Measurements from ENCODE around the gene MED16.
"Not testable (repeated sequence)": the region's sequence is repeated elsewhere in the genome, so short reads cannot be mapped to it uniquely, and the experiment has no call there.

MED16 gene

DNA sequence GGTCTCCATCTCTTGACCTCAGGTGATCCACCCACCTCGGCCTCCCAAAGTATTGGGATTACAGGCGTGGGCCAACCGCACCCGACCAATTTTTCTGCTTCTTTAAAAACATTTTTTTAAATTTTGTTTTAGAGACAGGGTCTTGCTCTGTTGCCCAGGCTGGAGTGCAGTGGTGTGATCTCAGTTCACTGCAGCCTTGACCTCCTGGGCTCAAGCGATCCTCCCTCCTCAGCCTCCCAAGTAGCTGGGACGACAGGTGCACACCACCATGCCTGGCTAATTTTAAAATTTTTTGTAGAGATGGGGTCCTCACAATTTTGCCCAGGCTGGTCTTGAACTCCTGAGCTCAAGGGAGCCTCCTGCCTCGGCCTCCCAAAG is 50.2 kb downstream of the MED16 start:
- H3K23ac ChIP-seq (ENCODE audit: low read length in 2 of 2); H4K91ac ChIP-seq (ENCODE audit: low read length); H3K79me1 ChIP-seq (replicated peaks; ENCODE audit: low read length, poor library complexity, severe bottlenecking); H3K4ac ChIP-seq (ENCODE audit: low read depth in 1 of 2, low read length in 2 of 2); H4K8ac ChIP-seq (ENCODE audit: low read length); H3K27ac ChIP-seq (ENCODE audit: low read length, poor library complexity, severe bottlenecking); H3K14ac ChIP-seq (ENCODE audit: low read length in 2 of 2); H3K4me3 ChIP-seq (ENCODE audit: insufficient read depth in 1 of 2, low read depth in 1 of 2, low read length in 2 of 2); H2BK15ac ChIP-seq (ENCODE audit: low read depth, poor library complexity, severe bottlenecking); H2BK5ac ChIP-seq (ENCODE audit: low read depth, low read length, poor library complexity, severe bottlenecking); H2BK120ac ChIP-seq (ENCODE audit: low read depth, low read length); H3K36me3 ChIP-seq (ENCODE audit: control insufficient read depth in 1 of 2, insufficient read depth in 2 of 2, low read depth in 1 of 2, low read length in 2 of 2); H3K4me2 ChIP-seq (ENCODE audit: low read length, poor library complexity, severe bottlenecking); H3K9me3 ChIP-seq (ENCODE audit: control insufficient read depth, low read length); H2AFZ ChIP-seq (ENCODE audit: low read depth, low read length); H3K18ac ChIP-seq (ENCODE audit: low read depth in 1 of 2, low read length in 2 of 2); DNase-seq; H3K9ac ChIP-seq (ENCODE audit: low read length); H2BK12ac ChIP-seq (ENCODE audit: low read length in 2 of 2); H2AK5ac ChIP-seq (ENCODE audit: low read length, severe bottlenecking): not testable (repeated sequence)
- Histone ChIP-seq H3K27me3 (ENCODE audit: control insufficient read depth in 1 of 2, insufficient read depth in 1 of 2, low read length in 2 of 2) (peaks cover 29 to 68% of the 10 kb centered on the region in 2 experiments), H3K4me1 (ENCODE audit: control insufficient read depth, insufficient read depth, low read depth, low read length) (peaks cover 15% of the 10 kb centered on the region)
- WGBS: 85% methylated on average over 4 of the region's 7 CpGs

- Histone ChIP-seq H3K4me2 (ENCODE audit: low read length, poor library complexity, severe bottlenecking) (no peak within 1 kb of the TSS), H3K9ac (ENCODE audit: low read length) (no peak within 1 kb of the TSS), H2AFZ (ENCODE audit: low read depth, low read length) (no peak within 1 kb of the TSS), H3K4me1 (ENCODE audit: control insufficient read depth, insufficient read depth, low read depth, low read length) (peaks cover 12% of the 10 kb centered on the region), H3K79me1 (replicated peaks; ENCODE audit: low read length, poor library complexity, severe bottlenecking) (no peaks in the 10 kb centered on the region), H3K36me3 (ENCODE audit: control insufficient read depth in 1 of 2, insufficient read depth in 2 of 2, low read depth in 1 of 2, low read length in 2 of 2) (peaks cover 0 to 6% of the 10 kb centered on the region in 2 experiments), H3K14ac (ENCODE audit: low read length in 2 of 2) (no peak within 1 kb of the TSS), H3K23ac (ENCODE audit: low read length in 2 of 2) (no peak within 1 kb of the TSS), H2AK5ac (ENCODE audit: low read length, severe bottlenecking) (no peak within 1 kb of the TSS), H4K91ac (ENCODE audit: low read length) (no peak within 1 kb of the TSS), H2BK120ac (ENCODE audit: low read depth, low read length) (no peak within 1 kb of the TSS), H2BK15ac (ENCODE audit: low read depth, poor library complexity, severe bottlenecking) (no peak within 1 kb of the TSS), H3K27ac (ENCODE audit: low read length, poor library complexity, severe bottlenecking) (no peak within 1 kb of the TSS), H3K18ac (ENCODE audit: low read depth in 1 of 2, low read length in 2 of 2) (no peak within 1 kb of the TSS), H3K27me3 (ENCODE audit: control insufficient read depth in 1 of 2, insufficient read depth in 1 of 2, low read length in 2 of 2) (peaks cover 21 to 64% of the 10 kb centered on the region in 2 experiments), H3K4me3 (ENCODE audit: insufficient read depth in 1 of 2, low read depth in 1 of 2, low read length in 2 of 2) (no peak within 1 kb of the TSS), H2BK5ac (ENCODE audit: low read depth, low read length, poor library complexity, severe bottlenecking) (no peak within 1 kb of the TSS), H3K4ac (ENCODE audit: low read depth in 1 of 2, low read length in 2 of 2) (no peak within 1 kb of the TSS), H4K8ac (ENCODE audit: low read length) (no peak within 1 kb of the TSS), H3K9me3 (ENCODE audit: control insufficient read depth, low read length) (no peaks in the 10 kb centered on the region), H2BK12ac (ENCODE audit: low read length in 2 of 2) (no peak within 1 kb of the TSS)
- WGBS: 83% methylated on average over 24 of the region's 24 CpGs
- no peak for DNase-seq
These were observed 52.3 kb downstream of the MED16 start, which contains the start of gene PRTN3 for GRCh38 chr19:840519-841206. Gene PRTN3 (plus strand): TSS chr19:840999. CDS start chr19:841009, 10 bp downstream.

- 87% methylated on average over 28 of the region's 36 CpGs for WGBS
- no peak overlapping the region for H3K23ac ChIP-seq (ENCODE audit: low read length in 2 of 2)
- H4K8ac ChIP-seq (ENCODE audit: low read length): no peak overlapping the region
- DNase-seq: no peak
- H2AFZ ChIP-seq (ENCODE audit: low read depth, low read length): no peak overlapping the region
- H3K4ac ChIP-seq (ENCODE audit: low read depth in 1 of 2, low read length in 2 of 2): no peak overlapping the region
- H3K9me3 ChIP-seq (ENCODE audit: control insufficient read depth, low read length): no peaks in the 10 kb centered on the region
- H3K4me2 ChIP-seq (ENCODE audit: low read length, poor library complexity, severe bottlenecking): no peak overlapping the region
- H2BK120ac ChIP-seq (ENCODE audit: low read depth, low read length): no peak overlapping the region
- H3K79me1 ChIP-seq (replicated peaks; ENCODE audit: low read length, poor library complexity, severe bottlenecking): no peaks in the 10 kb centered on the region
- H3K9ac ChIP-seq (ENCODE audit: low read length): no peak overlapping the region
- peaks cover 0 to 40% of the 10 kb centered on the region in 2 experiments for H3K27me3 ChIP-seq (ENCODE audit: control insufficient read depth in 1 of 2, insufficient read depth in 1 of 2, low read length in 2 of 2)
- H3K36me3 ChIP-seq (ENCODE audit: control insufficient read depth in 1 of 2, insufficient read depth in 2 of 2, low read depth in 1 of 2, low read length in 2 of 2): no peaks in the 10 kb centered on the region
- H3K27ac ChIP-seq (ENCODE audit: low read length, poor library complexity, severe bottlenecking): no peak overlapping the region
- no peak overlapping the region for H4K91ac ChIP-seq (ENCODE audit: low read length)
- peaks cover 4% of the 10 kb centered on the region for H3K4me1 ChIP-seq (ENCODE audit: control insufficient read depth, insufficient read depth, low read depth, low read length)
- H3K18ac ChIP-seq (ENCODE audit: low read depth in 1 of 2, low read length in 2 of 2): no peak overlapping the region
- H2BK5ac ChIP-seq (ENCODE audit: low read depth, low read length, poor library complexity, severe bottlenecking): peak overlapping the region; percentile 25
- H2BK12ac ChIP-seq (ENCODE audit: low read length in 2 of 2): no peak overlapping the region
- H2AK5ac ChIP-seq (ENCODE audit: low read length, severe bottlenecking): no peak overlapping the region
- no peak overlapping the region for H2BK15ac ChIP-seq (ENCODE audit: low read depth, poor library complexity, severe bottlenecking)
- H3K14ac ChIP-seq (ENCODE audit: low read length in 2 of 2): no peak overlapping the region
- H3K4me3 ChIP-seq (ENCODE audit: insufficient read depth in 1 of 2, low read depth in 1 of 2, low read length in 2 of 2): no peak overlapping the region
These were observed 57.7 kb downstream of the MED16 start for GRCh38 chr19:835210-835810.

- no peak overlapping the region for H4K8ac ChIP-seq (ENCODE audit: low read length)
- H3K79me1 ChIP-seq (replicated peaks; ENCODE audit: low read length, poor library complexity, severe bottlenecking): no peaks in the 10 kb centered on the region
- no peak overlapping the region for H3K9ac ChIP-seq (ENCODE audit: low read length)
- H4K91ac ChIP-seq (ENCODE audit: low read length): no peak overlapping the region
- no peak overlapping the region for H3K4me3 ChIP-seq (ENCODE audit: insufficient read depth in 1 of 2, low read depth in 1 of 2, low read length in 2 of 2)
- peaks cover 0 to 39% of the 10 kb centered on the region in 2 experiments for H3K27me3 ChIP-seq (ENCODE audit: control insufficient read depth in 1 of 2, insufficient read depth in 1 of 2, low read length in 2 of 2)
- no peak overlapping the region for H2AFZ ChIP-seq (ENCODE audit: low read depth, low read length)
- H3K18ac ChIP-seq (ENCODE audit: low read depth in 1 of 2, low read length in 2 of 2): no peak overlapping the region
- no peak overlapping the region for H2BK15ac ChIP-seq (ENCODE audit: low read depth, poor library complexity, severe bottlenecking)
- H2AK5ac ChIP-seq (ENCODE audit: low read length, severe bottlenecking): no peak overlapping the region
- no peak overlapping the region for H2BK12ac ChIP-seq (ENCODE audit: low read length in 2 of 2)
- H3K14ac ChIP-seq (ENCODE audit: low read length in 2 of 2): no peak overlapping the region
- H3K4me1 ChIP-seq (ENCODE audit: control insufficient read depth, insufficient read depth, low read depth, low read length): peaks cover 5% of the 10 kb centered on the region
- WGBS: 86% methylated on average over 23 of the region's 24 CpGs
- H3K4me2 ChIP-seq (ENCODE audit: low read length, poor library complexity, severe bottlenecking): no peak overlapping the region
- no peak overlapping the region for H3K23ac ChIP-seq (ENCODE audit: low read length in 2 of 2)
- H3K27ac ChIP-seq (ENCODE audit: low read length, poor library complexity, severe bottlenecking): no peak overlapping the region
- H2BK5ac ChIP-seq (ENCODE audit: low read depth, low read length, poor library complexity, severe bottlenecking): no peak overlapping the region
- H3K36me3 ChIP-seq (ENCODE audit: control insufficient read depth in 1 of 2, insufficient read depth in 2 of 2, low read depth in 1 of 2, low read length in 2 of 2): no peaks in the 10 kb centered on the region
- no peak overlapping the region for H3K4ac ChIP-seq (ENCODE audit: low read depth in 1 of 2, low read length in 2 of 2)
- no peak overlapping the region for H2BK120ac ChIP-seq (ENCODE audit: low read depth, low read length)
- DNase-seq: no peak
- no peaks in the 10 kb centered on the region for H3K9me3 ChIP-seq (ENCODE audit: control insufficient read depth, low read length)
These were observed 58.8 kb downstream of the MED16 start for GRCh38 chr19:834216-834615.

Data from mesenchymal stem cell (in vitro differentiated cells and primary cell).